Activated naive CD8-positive, alpha-beta T cell treated with anti-CD3 and anti-CD28 coated beads for 36 hours (primary cell): ENCODE results near the gene AP5B1. TPM values are rescaled to one million over a fixed set of nuclear protein-coding genes. Genes with fewer than 3 reads are reported as not detected.

Experiments used
- DNase-seq: peaks from one replicate; pipeline ENCODE4 v3.0.0; 2021
- H3K27ac Mint-ChIP-seq: one replicate; pipeline ENCODE4 v1.8.0; 2022; ENCODE audit warnings: mild to moderate bottlenecking, moderate library complexity, mixed read lengths
- H3K27me3 Mint-ChIP-seq: one replicate; pipeline ENCODE4 v1.8.0; 2022; ENCODE audit warnings: mild to moderate bottlenecking, mixed read lengths
- H3K36me3 Mint-ChIP-seq: one replicate; pipeline ENCODE4 v1.8.0; 2021; ENCODE audit warnings: mild to moderate bottlenecking, mixed read lengths
- H3K4me1 Mint-ChIP-seq: one replicate; pipeline ENCODE4 v1.8.0; 2021; ENCODE audit warnings: mixed read lengths
- H3K4me3 Mint-ChIP-seq: one replicate; pipeline ENCODE4 v1.8.0; 2022; ENCODE audit warnings: mild to moderate bottlenecking, moderate library complexity, mixed read lengths
- H3K9me3 Mint-ChIP-seq: one replicate; pipeline ENCODE4 v1.8.0; 2022; ENCODE audit warnings: mixed read lengths
- total RNA-seq, 2 experiments: library from RNA; stranded (reverse); gene quantifications; one replicate each; pipeline ENCODE4 v1.2.3, GENCODE V29; 2021

Gene AP5B1
- total RNA-seq, 2 experiments from 2014 or later = 20.4 to 20.6 TPM

DNA sequence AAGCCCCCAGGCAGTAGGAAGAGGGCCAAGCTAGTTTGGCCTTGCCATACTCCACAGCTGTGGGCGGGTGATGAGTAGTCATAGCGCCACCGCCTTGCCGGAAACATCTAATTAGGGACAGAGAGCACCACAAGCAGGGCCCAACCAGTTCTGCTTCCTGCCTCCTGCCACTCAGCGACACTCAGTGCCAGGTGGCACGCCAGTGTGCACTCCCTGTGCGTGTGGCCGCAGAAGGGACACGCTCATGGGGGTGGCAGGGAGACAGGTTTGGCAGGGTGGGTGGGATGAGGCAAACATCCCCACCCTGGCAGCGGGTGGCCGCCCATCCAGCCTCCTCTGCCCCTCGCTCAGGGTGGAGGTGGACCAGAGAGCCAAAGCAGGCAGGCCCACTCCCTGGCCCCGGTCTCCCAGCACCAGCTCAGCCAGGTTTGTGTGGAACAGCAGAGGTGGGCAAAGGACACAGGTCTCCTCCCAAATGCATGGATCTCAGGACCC lies 11.0 kb upstream of the AP5B1 start:
- DNase-seq = peak; percentile 65
- Mint-ChIP-seq H3K27me3 (peaks cover 46% of the 10 kb centered on the region), H3K36me3 (no peaks in the 10 kb centered on the region), H3K4me3 (no peak overlapping the region), H3K4me1 (peaks cover 20% of the 10 kb centered on the region), H3K27ac (no peak overlapping the region), H3K9me3 (no peaks in the 10 kb centered on the region)

DNA sequence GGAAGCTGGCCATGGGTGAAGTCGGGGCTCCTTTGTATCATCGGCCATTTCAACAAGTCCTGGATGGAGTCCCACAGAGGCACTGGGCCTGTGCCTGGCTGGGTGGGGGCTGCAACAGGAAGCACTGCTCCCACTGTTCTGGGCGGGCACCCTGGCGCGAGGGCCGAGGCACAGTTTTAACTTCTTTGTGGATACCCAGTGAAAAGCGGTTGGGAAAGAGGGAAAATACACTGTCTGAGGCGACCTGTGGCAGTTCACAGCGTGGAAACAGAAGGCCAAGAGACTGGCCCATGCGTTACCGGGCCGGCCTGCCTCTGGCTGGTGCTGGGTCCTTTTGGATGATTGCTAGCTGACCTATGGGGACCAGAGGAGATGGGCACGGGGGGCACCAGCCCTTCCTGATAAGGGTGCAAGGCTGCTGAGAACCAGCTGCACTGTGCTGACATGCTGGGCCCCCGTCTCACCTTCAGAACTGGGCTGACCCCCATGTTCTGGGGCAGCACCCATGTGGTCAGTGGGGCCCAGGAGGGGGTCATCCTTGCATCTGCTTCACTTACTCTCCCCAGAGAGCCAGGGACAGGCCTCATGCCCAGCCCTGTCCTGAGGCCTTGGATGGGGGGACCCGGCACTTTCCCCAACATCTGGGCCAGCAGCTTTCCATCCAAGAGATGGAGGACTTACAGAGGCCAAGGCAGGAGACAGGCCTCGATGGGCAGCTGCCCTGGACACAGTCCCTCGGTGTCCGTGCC lies 10.3 kb upstream of the AP5B1 start:
- no peak overlapping the region for H3K27ac Mint-ChIP-seq
- H3K27me3 Mint-ChIP-seq = peaks cover 39% of the 10 kb centered on the region
- no peaks in the 10 kb centered on the region for H3K36me3 Mint-ChIP-seq
- DNase-seq = no peak
- no peaks in the 10 kb centered on the region for H3K9me3 Mint-ChIP-seq
- H3K4me1 Mint-ChIP-seq = peaks cover 18% of the 10 kb centered on the region
- no peak overlapping the region for H3K4me3 Mint-ChIP-seq

DNA sequence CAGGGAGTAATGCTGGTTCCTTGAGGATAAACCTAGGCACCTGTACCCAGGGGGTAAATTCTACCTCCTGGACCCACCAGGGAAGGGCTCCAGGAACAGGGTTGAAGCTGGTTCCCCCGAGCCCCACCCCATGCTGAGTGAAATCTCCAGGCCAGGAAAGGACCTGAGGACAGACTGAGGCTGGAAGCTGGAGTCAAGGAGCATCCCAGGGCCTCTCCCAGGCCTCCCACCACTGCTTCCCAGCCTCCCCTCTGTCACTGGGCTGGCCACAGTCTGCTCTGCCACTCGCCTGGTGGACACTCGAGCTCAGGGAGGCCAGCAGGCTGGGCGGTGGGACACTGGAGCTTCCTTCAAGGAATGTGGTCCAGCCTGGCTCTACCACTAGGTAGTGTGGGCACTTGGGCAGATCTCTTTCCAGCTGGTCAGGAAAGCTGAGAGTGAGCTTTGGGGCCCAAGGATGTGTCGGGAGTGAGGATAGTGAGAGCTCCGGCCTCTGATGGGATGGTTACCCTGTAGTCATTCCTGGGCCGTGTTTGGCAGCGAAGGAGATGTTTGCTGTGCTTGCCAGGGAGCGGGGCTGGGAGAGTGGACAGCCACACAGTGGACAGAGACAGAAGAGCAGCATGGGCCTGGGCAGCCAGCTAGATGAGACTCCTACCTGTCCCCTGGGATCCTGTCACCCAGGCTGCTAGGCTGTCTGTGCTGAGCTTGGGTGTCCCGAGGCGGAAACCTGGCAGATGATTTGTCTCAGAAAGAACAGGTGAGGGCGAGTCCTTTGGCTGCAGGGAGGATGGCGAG lies 9.5 kb upstream of the AP5B1 start:
- no peak for DNase-seq
- Mint-ChIP-seq H3K4me3 (no peak overlapping the region), H3K27me3 (peaks cover 45% of the 10 kb centered on the region), H3K9me3 (no peaks in the 10 kb centered on the region), H3K4me1 (peaks cover 22% of the 10 kb centered on the region), H3K36me3 (no peaks in the 10 kb centered on the region), H3K27ac (no peak overlapping the region)

DNA sequence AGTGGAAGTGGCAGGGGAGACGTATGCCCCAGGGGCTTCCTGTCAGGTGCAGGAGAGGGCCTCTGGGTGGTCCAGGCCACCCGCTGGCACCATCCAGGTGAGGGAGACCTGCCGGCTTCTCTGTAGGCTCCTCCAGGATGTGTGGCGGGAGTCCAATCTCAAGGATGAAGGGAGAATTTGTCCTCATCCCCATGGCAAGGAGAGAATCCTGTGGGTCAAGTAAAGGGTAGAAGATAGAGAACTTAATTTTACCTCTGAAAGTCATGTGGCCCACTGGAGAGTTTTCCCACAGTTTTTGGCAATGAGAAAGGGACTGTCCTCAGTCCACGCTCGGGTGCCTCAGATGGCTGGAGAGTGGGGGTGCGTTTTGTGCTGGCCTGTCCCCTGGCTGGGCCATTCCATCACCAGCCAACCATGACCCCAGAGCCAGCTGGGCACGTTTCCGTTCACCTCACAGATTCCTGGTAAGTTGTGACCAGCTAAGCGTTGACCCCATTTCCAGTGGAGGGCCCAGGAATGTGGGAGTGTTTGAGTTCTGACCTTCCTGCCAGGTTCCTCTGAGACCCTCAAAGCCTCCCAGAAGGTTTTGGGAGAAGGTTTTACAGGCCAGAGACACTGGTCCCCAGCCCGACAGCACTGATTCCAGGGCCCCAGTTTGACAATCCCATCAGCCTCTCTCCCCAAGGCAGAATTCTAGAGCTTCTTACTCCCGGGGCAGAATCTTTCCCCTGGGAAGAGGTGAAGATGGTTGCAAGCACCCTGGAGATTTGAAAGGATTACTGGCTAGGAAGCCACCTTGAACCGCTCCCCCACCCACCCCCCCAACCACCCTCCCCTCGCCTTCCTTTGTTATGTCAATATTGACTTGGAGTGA lies 8.7 kb upstream of the AP5B1 start:
- no peak overlapping the region for H3K4me3 Mint-ChIP-seq
- no peak for DNase-seq
- H3K4me1 Mint-ChIP-seq = peaks cover 26% of the 10 kb centered on the region
- H3K27ac Mint-ChIP-seq = no peak overlapping the region
- H3K9me3 Mint-ChIP-seq = no peaks in the 10 kb centered on the region
- H3K27me3 Mint-ChIP-seq = peaks cover 51% of the 10 kb centered on the region
- no peaks in the 10 kb centered on the region for H3K36me3 Mint-ChIP-seq

DNA sequence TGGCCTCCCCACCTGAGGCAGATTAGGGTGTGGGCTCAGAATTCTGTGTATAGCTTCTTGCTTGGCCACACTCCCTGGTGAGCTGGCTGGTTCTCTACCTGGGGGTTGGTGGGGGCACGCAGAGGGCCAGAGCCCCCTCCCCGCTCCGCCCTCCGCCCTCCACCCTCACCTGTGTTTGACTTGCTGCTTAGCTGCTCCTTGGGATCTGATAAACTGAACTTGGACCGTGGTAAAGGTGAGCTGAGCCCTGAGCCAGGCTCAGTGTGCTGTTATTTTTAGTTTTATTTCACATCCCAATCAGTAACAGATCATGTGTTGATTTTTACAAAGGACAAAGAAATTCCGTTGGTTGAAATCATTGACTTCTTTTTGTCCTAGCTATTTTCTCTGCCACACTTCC lies 8.0 kb upstream of the AP5B1 start:
- no peak for DNase-seq
- peaks cover 58% of the 10 kb centered on the region for H3K27me3 Mint-ChIP-seq
- H3K4me3 Mint-ChIP-seq = no peak overlapping the region
- no peaks in the 10 kb centered on the region for H3K36me3 Mint-ChIP-seq
- no peaks in the 10 kb centered on the region for H3K9me3 Mint-ChIP-seq
- H3K27ac Mint-ChIP-seq = no peak overlapping the region
- peaks cover 26% of the 10 kb centered on the region for H3K4me1 Mint-ChIP-seq

DNA sequence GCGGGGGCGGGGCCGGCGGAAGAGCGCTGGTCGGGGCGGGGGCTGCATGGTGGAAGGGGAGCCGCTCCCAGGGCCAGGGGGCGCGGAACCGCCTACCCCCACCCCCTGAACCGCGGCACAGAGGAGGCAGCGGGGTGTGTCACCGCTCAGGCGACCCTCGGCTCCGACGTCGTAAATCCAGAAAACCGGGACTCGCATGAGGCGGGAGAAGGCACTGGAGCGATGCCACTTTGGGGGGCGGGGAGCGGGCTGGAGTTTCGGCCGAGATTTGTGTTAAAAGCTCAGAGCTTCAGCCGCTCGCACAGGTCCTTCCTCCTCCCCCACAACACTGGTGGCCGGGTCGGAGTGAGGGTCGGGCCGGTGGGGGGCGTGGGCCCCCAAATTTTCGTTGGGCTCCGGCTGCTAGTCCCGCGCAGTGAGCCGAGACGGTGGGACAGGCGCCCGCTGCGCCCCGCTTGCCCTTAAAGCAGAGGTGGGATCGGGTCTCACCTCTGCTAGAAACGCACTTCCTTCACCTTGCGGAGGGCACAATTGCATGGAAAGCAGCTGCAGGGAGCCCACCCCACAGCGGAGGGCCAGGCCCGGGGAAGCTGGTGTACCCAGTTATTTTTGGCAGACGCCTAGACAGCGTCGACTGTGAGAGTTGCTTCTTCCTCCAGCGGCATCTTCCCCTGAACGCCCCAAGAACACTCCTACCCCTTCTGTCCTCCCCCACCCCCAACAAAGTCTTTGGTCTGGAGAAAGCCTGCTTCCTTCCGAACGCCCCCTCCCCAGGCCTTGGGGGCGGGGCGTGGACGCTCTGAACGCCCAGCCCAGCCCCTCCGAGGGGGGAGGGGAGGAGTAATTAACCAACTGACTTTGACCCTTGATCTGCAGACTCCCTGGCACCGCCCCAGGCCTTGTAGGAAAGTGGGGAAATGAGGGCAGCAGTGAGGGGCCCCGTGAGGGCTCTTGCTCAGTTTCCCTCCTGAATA lies 7.2 kb upstream of the AP5B1 start:
- H3K9me3 Mint-ChIP-seq = no peaks in the 10 kb centered on the region
- no peak for DNase-seq
- H3K36me3 Mint-ChIP-seq = no peaks in the 10 kb centered on the region
- H3K4me1 Mint-ChIP-seq = peaks cover 27% of the 10 kb centered on the region
- H3K4me3 Mint-ChIP-seq = peak overlapping the region; percentile 70
- H3K27me3 Mint-ChIP-seq = peaks cover 61% of the 10 kb centered on the region
- H3K27ac Mint-ChIP-seq = no peak overlapping the region

DNA sequence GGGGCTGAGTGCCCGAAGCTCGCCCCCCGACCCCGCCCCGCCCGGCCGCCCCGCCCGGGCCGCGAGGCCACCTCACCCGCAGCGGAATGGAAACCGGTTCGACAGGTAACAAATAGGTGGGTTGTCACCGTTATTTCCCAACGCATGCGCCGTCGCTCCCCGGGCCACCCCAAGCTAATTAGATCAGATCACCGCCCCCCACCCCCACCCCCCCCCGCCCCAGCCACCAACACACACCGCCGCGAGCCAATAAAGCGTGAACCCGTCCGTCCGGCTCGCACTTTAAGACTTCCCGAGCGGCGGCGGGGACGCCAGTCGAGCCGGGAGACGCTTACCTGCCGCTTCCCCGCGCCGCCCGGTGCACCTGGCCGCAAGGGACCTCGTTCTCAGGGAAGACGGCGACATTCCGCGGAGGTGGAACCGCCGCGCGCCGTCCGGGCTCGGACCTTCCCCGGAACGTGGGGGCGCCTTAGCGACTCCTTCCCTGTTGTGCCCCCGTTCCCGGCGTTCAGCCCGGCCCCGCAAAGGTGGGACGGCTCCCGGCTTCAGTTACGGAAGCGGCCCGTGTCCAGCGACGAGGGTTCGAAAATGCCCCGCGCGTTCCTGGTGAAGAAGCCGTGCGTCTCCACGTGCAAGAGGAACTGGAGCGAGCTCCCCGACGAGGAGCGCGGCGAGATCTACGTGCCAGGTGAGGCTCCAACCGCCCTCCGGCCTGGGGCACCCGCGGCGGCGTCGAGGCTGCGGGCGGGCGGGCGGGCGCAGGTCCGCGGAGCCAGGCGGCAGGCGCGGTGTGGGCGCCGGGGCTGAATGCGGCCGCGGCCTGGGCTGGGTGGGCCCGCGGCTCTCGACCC lies 6.2 kb upstream of the AP5B1 start, which contains the start of gene OVOL1:
Gene OVOL1, plus strand, starts transcription at position 278 of the 851 bp plus-strand sequence. Its CDS starts 311 bp downstream, at position 589.
- H3K4me3 Mint-ChIP-seq = peak within 1 kb of the TSS; percentile 73
- peaks cover 28% of the 10 kb centered on the region for H3K4me1 Mint-ChIP-seq
- no peaks in the 10 kb centered on the region for H3K36me3 Mint-ChIP-seq
- H3K27me3 Mint-ChIP-seq = peaks cover 64% of the 10 kb centered on the region
- H3K9me3 Mint-ChIP-seq = no peaks in the 10 kb centered on the region
- no peak within 1 kb of the TSS for H3K27ac Mint-ChIP-seq
- DNase-seq = no peak

DNA sequence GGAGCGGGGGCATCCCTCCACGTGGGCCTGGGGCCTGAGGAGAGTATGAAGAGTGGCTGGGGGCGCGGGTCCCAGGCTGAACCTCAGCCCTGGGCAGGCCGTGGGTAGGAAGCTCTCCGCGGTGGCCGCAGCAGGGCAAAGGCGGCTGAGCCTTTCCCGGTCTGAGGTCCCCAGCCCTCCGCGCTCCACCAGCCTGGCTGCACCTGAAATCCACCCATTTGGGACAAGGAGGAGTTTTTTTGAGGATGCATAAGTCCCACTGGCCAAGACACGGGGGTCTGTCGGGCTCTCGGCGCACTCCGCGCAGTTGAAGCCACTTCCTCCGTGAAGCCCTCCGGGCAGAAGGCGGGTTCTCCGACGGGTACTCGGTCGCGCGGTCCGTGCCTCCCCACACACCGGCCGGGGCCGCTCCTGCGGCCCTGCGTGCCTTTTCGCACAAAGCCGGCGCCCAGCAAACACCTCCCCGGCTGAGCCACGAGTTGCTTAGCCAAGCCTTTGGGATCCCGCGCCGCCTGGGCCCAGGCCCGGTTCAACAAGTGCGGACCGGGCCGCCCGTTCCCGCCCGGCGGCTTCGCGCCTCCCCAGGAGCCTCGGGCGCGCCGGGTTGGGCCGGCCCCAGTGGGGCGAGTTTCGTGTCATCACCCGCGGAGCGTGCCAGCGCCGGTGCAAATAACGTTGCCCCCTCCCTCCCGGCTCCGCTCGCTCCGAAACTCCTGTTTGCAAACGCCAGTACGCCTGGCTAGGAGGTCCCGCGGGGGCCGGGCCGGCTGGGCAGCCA lies 5.4 kb upstream of the AP5B1 start:
- H3K4me1 Mint-ChIP-seq = peaks cover 22% of the 10 kb centered on the region
- no peaks in the 10 kb centered on the region for H3K9me3 Mint-ChIP-seq
- H3K27me3 Mint-ChIP-seq = peaks cover 64% of the 10 kb centered on the region
- DNase-seq = peak; percentile 30
- H3K36me3 Mint-ChIP-seq = no peaks in the 10 kb centered on the region
- H3K4me3 Mint-ChIP-seq = peak overlapping the region; percentile 50
- no peak overlapping the region for H3K27ac Mint-ChIP-seq

DNA sequence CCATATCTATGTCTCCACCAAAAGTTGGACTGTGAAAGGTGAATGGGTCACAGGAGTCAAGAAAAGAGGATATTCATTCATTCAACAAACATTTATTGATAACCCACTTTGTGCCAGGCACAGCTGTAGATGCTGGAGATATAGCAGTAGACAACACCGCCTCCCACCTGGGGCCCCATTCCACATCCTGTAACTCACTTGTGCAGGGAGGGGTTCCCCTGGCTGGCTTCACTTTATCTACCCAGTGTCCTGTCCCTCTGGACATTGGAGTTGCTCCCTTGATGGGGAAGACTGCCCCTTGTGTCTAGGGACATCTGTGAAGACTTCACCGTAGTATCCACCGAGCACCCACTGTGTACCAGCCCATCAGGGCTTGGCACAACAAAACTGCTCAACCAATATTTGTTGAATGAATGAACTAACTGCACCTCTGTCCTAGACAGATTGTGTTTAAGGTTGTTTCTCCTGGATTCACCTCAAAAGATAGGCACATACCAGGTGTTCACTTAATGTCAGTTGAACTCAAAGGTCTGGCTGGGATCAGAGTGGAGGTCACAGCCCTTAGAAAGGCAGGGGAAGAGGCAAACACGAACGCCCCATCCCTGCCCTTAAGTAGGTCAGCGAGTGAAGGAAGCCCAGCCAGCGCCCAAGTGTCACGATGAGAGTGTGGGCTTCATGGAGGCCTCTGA lies 4.7 kb upstream of the AP5B1 start:
- Mint-ChIP-seq H3K4me3 (peak overlapping the region; percentile 14), H3K9me3 (no peaks in the 10 kb centered on the region), H3K27me3 (peaks cover 61% of the 10 kb centered on the region), H3K4me1 (peaks cover 22% of the 10 kb centered on the region), H3K36me3 (no peaks in the 10 kb centered on the region), H3K27ac (no peak overlapping the region)
- no peak for DNase-seq

DNA sequence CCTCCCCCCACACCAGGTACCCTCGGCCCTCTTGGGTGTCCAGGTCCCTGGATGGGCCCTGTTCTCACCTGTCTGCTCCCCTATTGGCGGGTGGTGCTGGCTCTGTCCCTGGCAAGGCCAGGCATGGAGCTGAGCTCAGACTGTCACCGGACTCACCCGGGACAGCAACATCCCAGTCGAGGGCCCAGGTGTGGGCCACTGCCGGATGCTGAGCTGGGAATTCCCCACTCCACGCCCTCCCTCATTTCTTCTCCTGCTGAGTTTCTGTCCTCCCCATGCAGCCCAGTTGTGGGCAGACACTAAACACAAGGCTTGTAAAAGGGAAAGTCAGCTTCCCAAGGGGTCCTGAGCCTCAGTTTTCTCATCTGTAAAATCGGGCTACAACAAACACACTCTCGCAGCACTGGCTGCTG lies 2.0 kb upstream of the AP5B1 start:
- H3K27ac Mint-ChIP-seq = peak overlapping the region; percentile 52
- peaks cover 16% of the 10 kb centered on the region for H3K4me1 Mint-ChIP-seq
- H3K4me3 Mint-ChIP-seq = no peak overlapping the region
- peaks cover 3% of the 10 kb centered on the region for H3K36me3 Mint-ChIP-seq
- no peak for DNase-seq
- peaks cover 35% of the 10 kb centered on the region for H3K27me3 Mint-ChIP-seq
- no peaks in the 10 kb centered on the region for H3K9me3 Mint-ChIP-seq

DNA sequence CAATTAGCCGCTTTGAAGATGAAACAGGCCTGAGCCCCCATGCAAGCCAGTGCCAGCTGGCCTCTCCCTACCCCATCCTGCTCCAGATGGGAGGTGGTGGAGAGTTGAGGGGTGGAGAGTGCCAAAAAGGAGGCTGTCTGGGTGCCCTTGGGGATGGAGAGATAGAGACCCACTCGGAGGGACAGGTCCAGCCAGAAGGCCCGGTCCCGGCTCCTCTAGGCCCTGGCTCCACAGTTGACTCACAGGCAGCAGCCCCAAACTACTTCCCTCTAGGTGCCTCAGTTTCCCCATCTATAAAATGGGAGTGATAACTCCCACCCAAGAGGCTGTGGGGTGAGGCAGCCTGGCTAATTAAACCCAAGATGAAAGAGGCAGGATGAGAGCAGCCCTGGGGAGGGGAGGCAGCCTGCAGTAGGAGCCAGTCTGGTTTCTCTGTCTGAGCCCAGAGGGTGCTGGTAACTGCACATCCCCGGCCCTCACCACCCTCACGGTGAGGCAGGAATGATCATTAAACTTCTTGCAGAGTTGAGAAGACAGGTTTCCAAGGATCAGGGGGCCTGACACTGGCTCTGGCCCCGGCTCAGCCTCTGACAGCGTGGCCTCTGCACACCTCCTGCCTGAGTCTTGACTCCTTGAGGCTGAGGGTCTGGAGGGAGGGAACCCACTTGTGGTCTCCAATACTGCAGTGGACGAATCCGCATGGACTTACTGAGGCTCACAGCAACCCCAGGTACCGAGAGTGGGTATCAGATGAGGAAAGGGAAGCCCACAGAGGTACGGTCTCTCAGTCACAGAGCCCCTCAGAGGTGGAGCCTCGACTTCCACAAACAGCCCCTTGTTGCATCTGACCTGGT lies 1.4 kb upstream of the AP5B1 start:
- H3K27me3 Mint-ChIP-seq = peaks cover 32% of the 10 kb centered on the region
- peaks cover 20% of the 10 kb centered on the region for H3K4me1 Mint-ChIP-seq
- DNase-seq = no peak
- peaks cover 3% of the 10 kb centered on the region for H3K36me3 Mint-ChIP-seq
- no peaks in the 10 kb centered on the region for H3K9me3 Mint-ChIP-seq
- H3K4me3 Mint-ChIP-seq = peak overlapping the region; percentile 37
- H3K27ac Mint-ChIP-seq = no peak overlapping the region
